Activated T-cell treated with anti-CD3 and anti-CD28 coated beads, Interleukin-2, amount 50 U/mL, for 4 hours (primary cell): ENCODE data around the gene IFNG-AS1. TPM values are rescaled to one million over a fixed set of nuclear protein-coding genes. Genes with fewer than 3 reads are reported as not detected.

ENCODE experiments used
- ATAC-seq, 2 donors: fragments of 200-7000 bp; cut with Tn5 transposase; one replicate each; pipeline ENCODE4 v1.10.0; 2021
- DNase-seq: peaks from one replicate; pipeline ENCODE4 v3.0.0-alpha.2; 2020
- H3K27me3 Mint-ChIP-seq: one replicate; pipeline ENCODE4 v1.8.0; 2021; ENCODE audit warnings: low read depth, mixed read lengths
- H3K36me3 Mint-ChIP-seq: one replicate; pipeline ENCODE4 v1.8.0; 2022; ENCODE audit warnings: mixed read lengths; ENCODE audit not compliant: insufficient read depth
- H3K4me1 Mint-ChIP-seq: one replicate; pipeline ENCODE4 v1.8.0; 2021; ENCODE audit warnings: low read depth, mixed read lengths
- H3K4me3 Mint-ChIP-seq: one replicate; pipeline ENCODE4 v1.8.0; 2021; ENCODE audit warnings: mild to moderate bottlenecking, moderate library complexity, mixed read lengths
- H3K9me3 Mint-ChIP-seq: one replicate; pipeline ENCODE4 v1.8.0; 2021; ENCODE audit warnings: mixed read lengths
- total RNA-seq, 3 donors: library from RNA; stranded (reverse); gene quantifications; one replicate each; pipeline ENCODE4 v1.2.1, GENCODE V29; 2021

IFNG-AS1 gene
- total RNA-seq, 3 donors from 2014 or later = 0.95 TPM; not detected in 2

DNA sequence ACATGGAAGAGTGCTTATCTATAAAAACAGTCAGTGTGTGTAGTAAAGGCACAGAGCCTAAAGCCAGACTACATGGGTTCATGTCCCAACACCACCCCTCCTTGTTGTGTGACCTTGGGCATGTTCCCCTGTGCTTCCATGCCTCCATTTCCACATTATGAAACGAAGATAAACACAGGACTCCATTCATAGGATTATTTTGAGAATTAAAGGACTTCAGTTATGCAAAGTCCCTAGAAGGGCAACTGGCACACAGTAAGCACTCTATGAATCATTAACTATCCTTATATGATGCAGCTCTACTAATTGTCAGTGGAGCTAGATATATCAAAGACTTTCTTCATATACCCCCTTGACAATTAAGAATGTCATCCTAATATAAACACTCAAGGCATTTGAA lies 17.8 kb downstream of the IFNG-AS1 start:
- Mint-ChIP-seq H3K4me1 (peaks cover 18% of the 10 kb centered on the region), H3K27me3 (peaks cover 3% of the 10 kb centered on the region)

DNA sequence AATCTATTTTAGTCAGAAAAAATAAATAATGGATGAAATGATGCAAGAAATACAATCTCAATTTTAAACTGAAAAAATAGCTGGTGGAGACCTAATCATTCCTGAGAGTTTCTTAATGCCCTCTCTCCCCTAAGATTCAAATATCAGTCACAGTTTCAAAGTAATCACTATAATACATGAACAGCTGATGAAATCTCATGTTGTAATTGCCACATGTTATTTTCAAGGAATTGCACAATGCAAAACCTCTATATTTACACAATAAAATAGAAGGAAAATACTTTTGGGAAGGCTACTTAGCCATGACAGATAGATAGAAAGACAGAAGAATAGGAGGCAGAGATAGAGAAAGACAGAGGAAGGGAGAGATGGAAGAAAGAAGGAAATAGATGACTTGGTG lies 18.2 kb downstream of the IFNG-AS1 start:
- Mint-ChIP-seq H3K4me1 (peaks cover 21% of the 10 kb centered on the region), H3K27me3 (peaks cover 3% of the 10 kb centered on the region), H3K9me3 (no peaks in the 10 kb centered on the region), H3K4me3 (no peak overlapping the region), H3K36me3 (no peaks in the 10 kb centered on the region)
- ATAC-seq (no peak), DNase-seq (no peak)

More for the DNA sequence above, 17.8 kb downstream of the IFNG-AS1 start:
- no peaks in the 10 kb centered on the region for H3K36me3 Mint-ChIP-seq
- no peak overlapping the region for H3K4me3 Mint-ChIP-seq
- H3K9me3 Mint-ChIP-seq = no peaks in the 10 kb centered on the region
- ATAC-seq (no peak), DNase-seq (no peak)

DNA sequence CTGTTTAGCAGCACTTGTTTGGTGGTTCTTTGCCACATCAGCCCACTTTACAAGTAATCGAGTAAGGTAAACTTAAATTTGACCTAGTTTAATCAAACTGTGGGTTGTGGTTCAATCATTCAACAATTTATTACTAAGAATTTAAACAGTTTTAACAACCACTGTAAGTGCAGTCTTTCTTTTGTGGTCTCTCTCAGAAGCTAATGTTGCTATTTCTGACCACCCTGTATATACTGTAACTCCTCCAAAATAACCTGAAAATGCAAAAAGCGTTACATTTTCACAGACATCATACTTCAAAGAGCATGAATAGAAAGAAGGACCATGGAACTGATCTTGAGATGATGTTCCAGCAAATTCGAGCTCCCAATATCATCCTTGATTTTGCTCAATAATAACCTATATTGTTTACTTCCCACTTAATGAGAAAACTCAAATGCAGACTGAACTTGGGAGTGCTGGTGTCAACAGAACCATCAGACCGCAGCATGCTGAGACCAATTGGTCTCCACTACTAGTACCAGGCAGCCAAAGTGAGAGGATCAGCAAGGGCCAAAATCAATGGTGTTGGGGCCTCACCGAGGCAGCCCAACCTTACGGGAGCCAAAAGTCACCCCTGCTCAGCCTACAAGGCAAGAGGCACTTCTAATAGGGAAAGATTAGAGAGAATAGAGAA lies 22.1 kb downstream of the IFNG-AS1 start:
- Mint-ChIP-seq H3K27me3 (no peaks in the 10 kb centered on the region), H3K36me3 (no peaks in the 10 kb centered on the region), H3K4me3 (no peak overlapping the region), H3K4me1 (peaks cover 24% of the 10 kb centered on the region), H3K9me3 (no peaks in the 10 kb centered on the region)
- DNase-seq (no peak), ATAC-seq (no peak)

DNA sequence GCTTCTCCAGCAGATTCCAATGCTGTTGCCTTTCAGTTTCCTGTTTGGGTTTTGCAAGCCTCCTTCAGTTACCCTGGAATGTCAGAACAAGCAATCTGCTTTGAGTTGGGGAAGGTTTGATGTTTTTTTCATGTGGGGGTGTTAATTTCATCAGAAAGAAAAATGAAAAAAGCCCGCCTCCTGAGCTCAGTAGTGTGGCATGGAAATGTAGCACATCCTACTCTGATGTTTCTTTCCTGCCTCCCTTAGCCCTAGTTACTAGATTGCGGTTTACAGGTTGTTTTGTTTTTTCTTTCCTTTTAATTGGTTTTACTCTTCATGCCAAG lies 22.6 kb downstream of the IFNG-AS1 start:
- Mint-ChIP-seq H3K4me1 (peaks cover 24% of the 10 kb centered on the region), H3K4me3 (no peak overlapping the region), H3K9me3 (no peaks in the 10 kb centered on the region), H3K27me3 (no peaks in the 10 kb centered on the region), H3K36me3 (no peaks in the 10 kb centered on the region)
- DNase-seq (no peak), ATAC-seq (peak in 1 of 2 donors; percentile 56)

DNA sequence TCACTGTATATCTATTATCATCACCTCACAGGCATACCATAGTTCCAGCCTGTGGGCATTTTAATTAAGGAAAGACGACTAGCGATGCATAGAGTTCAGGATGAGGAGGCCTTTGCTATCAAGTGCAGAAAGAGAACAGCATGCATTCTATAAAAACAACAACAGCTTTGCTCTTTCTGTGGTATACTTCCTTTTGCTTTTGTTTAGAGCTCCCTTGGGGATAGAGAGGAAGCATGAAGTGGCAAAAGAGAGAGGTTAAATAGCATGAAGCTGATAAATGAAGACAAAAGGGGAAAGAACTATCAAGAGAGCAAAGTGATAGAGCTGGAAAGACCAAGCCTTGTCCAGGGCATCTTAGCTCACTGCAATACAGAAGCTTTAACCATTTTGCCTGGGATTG lies 23.5 kb downstream of the IFNG-AS1 start:
- no peaks in the 10 kb centered on the region for H3K36me3 Mint-ChIP-seq
- no peak for DNase-seq
- H3K4me3 Mint-ChIP-seq = no peak overlapping the region
- peaks cover 23% of the 10 kb centered on the region for H3K4me1 Mint-ChIP-seq
- H3K27me3 Mint-ChIP-seq = no peaks in the 10 kb centered on the region
- no peak for ATAC-seq
- H3K9me3 Mint-ChIP-seq = no peaks in the 10 kb centered on the region

DNA sequence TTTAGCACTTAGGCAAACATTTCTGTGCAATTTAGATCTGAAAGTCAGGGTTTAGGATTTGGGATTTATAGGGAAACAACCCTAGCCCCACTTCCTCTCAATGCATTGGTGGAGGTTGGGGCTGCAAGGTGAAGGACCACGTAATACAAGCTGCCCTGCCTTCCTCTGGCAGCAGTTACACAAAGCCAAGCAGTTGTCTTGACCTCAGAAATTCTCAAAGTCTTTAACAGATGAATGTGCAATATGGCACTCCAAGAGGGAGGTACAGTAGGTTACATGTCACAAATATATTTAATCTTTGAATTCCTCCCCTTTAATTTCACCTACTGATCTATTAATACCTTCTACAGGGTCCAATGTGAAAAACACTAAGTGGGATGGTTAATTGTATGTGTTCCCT lies 23.9 kb downstream of the IFNG-AS1 start:
- DNase-seq (no peak), ATAC-seq (no peak)
- Mint-ChIP-seq H3K36me3 (no peaks in the 10 kb centered on the region), H3K4me1 (peaks cover 22% of the 10 kb centered on the region), H3K4me3 (no peak overlapping the region), H3K27me3 (no peaks in the 10 kb centered on the region), H3K9me3 (no peaks in the 10 kb centered on the region)

DNA sequence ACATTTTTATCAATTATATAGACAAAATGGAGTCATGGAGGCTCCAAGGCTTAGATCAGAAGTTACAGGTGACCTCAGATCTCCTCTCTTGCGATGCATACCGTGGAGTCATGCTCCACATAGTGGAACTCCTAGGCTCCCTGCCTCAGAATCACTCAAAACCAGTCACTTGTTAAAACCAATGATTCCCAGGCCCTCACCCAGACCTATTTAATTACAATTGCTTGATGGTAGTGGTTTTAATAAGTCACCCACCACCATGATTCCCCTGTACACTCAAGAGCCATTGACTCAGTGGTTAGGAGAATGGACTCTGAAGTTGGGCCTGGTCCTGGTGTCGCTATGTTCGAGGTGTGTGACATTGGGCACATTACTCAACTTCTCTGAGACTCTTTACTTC lies 26.9 kb downstream of the IFNG-AS1 start:
- H3K27me3 Mint-ChIP-seq = no peaks in the 10 kb centered on the region
- peaks cover 15% of the 10 kb centered on the region for H3K4me1 Mint-ChIP-seq
- peaks cover 6% of the 10 kb centered on the region for H3K36me3 Mint-ChIP-seq
- DNase-seq (no peak), ATAC-seq (no peak)
- no peaks in the 10 kb centered on the region for H3K9me3 Mint-ChIP-seq
- H3K4me3 Mint-ChIP-seq = no peak overlapping the region

DNA sequence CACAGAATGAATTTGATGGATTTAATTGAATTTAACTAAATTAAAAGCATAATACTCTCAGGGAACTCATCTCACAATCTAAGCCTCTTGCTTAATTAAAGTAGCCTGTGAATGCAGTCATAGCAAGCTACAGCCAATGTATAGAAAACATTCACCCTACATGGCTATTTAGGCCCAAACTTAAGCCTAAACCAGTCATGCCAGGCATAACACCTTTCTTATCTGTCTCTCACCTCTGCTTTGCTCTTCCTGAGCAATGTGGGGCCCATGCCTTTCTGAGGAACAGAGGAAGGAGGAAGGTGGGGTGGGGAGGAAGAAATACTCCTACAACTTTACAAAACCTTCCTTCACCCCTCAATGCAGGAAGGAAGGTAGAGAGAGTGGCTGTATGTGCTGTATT lies 29.1 kb downstream of the IFNG-AS1 start:
- DNase-seq = no peak
- no peaks in the 10 kb centered on the region for H3K9me3 Mint-ChIP-seq
- no peak overlapping the region for H3K4me3 Mint-ChIP-seq
- ATAC-seq = no peak
- no peaks in the 10 kb centered on the region for H3K27me3 Mint-ChIP-seq
- H3K4me1 Mint-ChIP-seq = no peaks in the 10 kb centered on the region
- H3K36me3 Mint-ChIP-seq = peaks cover 8% of the 10 kb centered on the region

DNA sequence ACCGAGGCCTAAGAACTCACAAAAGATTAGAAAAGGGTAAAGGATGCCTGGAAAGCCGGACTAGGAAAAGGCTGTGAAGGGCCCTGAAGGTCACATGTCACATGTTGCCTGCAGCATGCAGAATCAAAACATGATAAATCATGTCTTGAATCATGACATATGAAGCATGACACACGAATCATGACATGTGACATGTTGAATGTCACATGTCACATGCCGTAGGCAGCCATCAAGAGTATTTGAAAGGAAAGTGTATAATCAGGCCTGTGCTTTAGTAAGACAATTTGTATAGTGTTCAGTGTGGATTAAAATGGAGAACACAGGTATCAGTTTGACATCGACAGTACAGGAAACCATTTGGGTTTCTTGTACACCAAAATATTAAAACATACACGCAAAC lies 30.8 kb downstream of the IFNG-AS1 start:
- no peak overlapping the region for H3K4me3 Mint-ChIP-seq
- peaks cover 16% of the 10 kb centered on the region for H3K36me3 Mint-ChIP-seq
- DNase-seq (no peak), ATAC-seq (no peak)
- no peaks in the 10 kb centered on the region for H3K27me3 Mint-ChIP-seq
- H3K9me3 Mint-ChIP-seq = no peaks in the 10 kb centered on the region
- no peaks in the 10 kb centered on the region for H3K4me1 Mint-ChIP-seq

DNA sequence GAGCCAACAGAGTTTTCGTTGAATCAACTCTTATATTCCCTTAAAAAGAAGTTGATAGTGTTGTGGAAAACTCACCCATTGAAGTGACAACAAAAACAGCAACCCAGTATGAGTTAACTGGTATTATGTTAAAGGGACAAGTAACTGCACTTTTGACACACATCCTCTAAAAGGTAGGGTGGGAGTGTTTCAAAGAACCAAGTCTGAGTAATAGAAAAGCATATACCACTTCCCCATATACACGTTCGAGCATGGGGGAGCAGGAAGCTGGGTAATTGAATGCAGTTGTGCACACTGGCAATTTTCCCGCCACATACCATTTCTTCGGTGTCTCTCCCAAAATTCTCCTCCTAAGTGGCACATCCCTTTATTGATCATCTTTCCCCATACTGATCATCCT lies 31.5 kb downstream of the IFNG-AS1 start:
- peaks cover 16% of the 10 kb centered on the region for H3K36me3 Mint-ChIP-seq
- no peaks in the 10 kb centered on the region for H3K9me3 Mint-ChIP-seq
- no peak overlapping the region for H3K4me3 Mint-ChIP-seq
- DNase-seq (no peak), ATAC-seq (peak in 1 of 2 donors; percentile 25)
- H3K27me3 Mint-ChIP-seq = no peaks in the 10 kb centered on the region
- no peaks in the 10 kb centered on the region for H3K4me1 Mint-ChIP-seq

DNA sequence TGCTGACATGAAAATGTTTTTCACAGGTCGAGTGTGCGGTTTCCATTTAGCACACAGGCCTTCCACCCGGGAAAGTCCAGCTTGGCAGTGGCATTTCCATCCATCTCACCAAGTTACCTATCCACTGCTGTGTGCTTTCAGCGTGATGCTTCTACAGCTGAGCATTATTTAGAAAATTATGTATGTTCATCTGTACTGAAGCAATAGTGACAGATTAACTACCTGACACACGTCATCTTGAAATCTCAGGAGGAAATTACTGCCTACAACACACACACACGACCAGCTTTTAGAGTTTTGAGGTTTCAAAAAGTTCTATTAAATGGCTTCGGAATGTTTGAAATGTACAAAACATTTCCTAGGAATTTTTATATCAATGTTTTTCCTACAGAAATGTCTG lies 39.4 kb downstream of the IFNG-AS1 start:
- H3K4me1 Mint-ChIP-seq = peaks cover 29% of the 10 kb centered on the region
- peaks cover 7% of the 10 kb centered on the region for H3K9me3 Mint-ChIP-seq
- DNase-seq (no peak), ATAC-seq (peak in 1 of 2 donors; percentile 33)
- no peak overlapping the region for H3K4me3 Mint-ChIP-seq
- peaks cover 2% of the 10 kb centered on the region for H3K27me3 Mint-ChIP-seq
- peaks cover 5% of the 10 kb centered on the region for H3K36me3 Mint-ChIP-seq

DNA sequence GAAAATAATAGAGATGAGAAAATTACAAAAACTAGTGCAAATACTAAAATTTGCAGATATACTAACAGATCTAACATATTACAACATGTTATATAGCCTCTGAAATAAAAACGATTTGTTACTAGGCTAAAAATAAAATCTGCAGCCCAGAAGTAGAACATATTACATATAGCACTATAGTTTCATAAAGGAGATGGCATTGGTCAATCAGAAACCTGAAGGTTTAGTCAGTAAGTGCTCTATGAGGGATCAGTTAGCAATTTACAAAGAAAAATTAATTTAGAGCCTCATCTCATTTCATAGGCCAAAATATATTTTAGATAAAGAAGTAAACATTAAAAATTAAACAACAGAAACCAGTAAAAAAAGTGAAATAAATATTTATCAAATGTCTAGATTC lies 41.0 kb downstream of the IFNG-AS1 start:
- Mint-ChIP-seq H3K36me3 (no peaks in the 10 kb centered on the region), H3K4me1 (peaks cover 30% of the 10 kb centered on the region), H3K4me3 (no peak overlapping the region), H3K27me3 (peaks cover 2% of the 10 kb centered on the region), H3K9me3 (peaks cover 7% of the 10 kb centered on the region)
- ATAC-seq (no peak), DNase-seq (no peak)

DNA sequence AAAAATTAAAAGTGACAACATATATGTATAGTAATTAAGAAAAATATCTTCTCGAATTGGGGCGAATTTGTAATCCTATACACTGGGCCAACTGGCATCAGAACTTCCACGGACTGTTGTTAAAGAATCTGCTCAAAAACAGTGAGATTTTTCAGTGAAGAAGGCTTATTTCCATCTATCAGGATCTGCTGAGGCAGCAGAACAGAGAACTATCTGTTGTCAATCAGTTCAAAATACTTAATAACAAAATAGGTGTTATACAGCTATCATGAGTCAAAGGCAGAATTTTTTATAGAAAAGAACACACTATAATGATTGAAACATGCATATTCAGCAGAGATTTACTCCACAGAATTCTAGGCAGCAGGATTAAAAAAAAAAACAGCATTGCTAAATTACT lies 41.9 kb downstream of the IFNG-AS1 start:
- peaks cover 32% of the 10 kb centered on the region for H3K4me1 Mint-ChIP-seq
- peaks cover 7% of the 10 kb centered on the region for H3K9me3 Mint-ChIP-seq
- no peak overlapping the region for H3K4me3 Mint-ChIP-seq
- DNase-seq (no peak), ATAC-seq (no peak)
- peaks cover 2% of the 10 kb centered on the region for H3K27me3 Mint-ChIP-seq
- no peaks in the 10 kb centered on the region for H3K36me3 Mint-ChIP-seq

DNA sequence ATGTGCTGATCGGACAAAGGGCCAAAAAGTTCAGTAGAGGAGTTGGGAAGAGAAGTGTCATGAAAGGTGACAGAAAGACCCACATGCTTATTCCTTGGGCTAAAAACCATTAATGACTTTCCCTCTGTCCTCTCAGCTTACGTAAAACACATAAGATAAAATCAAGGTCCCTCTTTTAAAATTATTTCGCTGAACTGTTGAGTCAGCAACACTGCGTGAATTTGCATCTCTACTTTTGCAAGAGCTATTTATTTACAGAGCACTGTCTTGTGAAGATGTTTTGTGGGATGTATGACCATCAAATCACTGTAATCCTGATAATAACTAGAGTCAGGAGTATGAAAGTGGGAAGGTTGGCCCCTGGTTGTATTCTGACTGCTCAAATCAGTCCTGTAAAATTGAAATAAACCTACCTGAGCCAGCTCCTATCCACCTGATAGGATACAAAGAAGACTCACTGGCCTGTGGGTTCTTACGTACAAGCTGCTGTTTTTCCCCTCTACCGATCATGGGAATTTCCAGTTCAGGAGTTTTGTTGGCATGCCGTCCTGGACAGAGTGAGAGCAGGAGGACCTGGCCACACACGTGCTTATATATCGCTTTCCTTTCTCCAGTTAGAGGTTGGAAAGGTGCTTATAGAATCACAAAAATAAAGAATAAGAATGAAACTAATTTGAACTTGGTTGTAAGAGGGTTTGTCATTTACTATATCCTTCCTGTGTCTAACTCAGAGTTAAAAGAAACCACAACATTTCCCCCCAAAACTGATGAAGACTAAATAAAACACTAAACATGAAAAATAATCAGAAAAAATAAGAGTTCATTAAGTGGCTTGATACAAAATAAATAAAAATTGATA lies 42.9 kb downstream of the IFNG-AS1 start:
- H3K4me3 Mint-ChIP-seq = peak overlapping the region; percentile 71
- H3K4me1 Mint-ChIP-seq = peaks cover 36% of the 10 kb centered on the region
- DNase-seq (no peak), ATAC-seq (peak; percentile 37 to 44)
- H3K27me3 Mint-ChIP-seq = peaks cover 2% of the 10 kb centered on the region
- peaks cover 7% of the 10 kb centered on the region for H3K9me3 Mint-ChIP-seq
- H3K36me3 Mint-ChIP-seq = no peaks in the 10 kb centered on the region

DNA sequence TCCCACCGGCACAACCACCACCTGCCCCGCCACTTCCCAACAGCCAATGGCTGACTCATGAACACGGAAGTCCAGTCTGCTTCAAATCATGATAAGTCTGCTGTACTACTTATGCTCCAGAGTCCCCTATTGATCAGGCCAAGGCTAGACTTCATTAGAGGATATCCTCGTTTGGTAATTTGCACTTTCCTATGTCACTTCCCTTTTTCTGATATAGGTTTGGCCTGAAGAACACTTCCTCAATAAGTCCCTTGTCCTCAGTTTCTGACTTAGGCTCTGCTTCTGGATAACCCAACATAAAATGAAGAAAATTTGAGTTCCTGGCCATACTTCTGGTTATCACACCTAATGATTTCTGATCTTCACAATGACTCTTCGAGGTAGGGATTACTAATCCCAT lies 45.3 kb downstream of the IFNG-AS1 start:
- Mint-ChIP-seq H3K27me3 (no peaks in the 10 kb centered on the region), H3K4me1 (peaks cover 38% of the 10 kb centered on the region), H3K4me3 (no peak overlapping the region), H3K36me3 (no peaks in the 10 kb centered on the region), H3K9me3 (peaks cover under 1% of the 10 kb centered on the region)
- DNase-seq = no peak
- ATAC-seq = no peak
